Calu3 (cell line): ENCODE results near the gene STIMATE. TPM values are rescaled to one million over a fixed set of nuclear protein-coding genes. Genes with fewer than 3 reads are reported as not detected.

Experiments
- BruUV-seq: library from RNA; stranded (reverse); fragments of 400-500 nt; replicated peaks from 2 replicates; lab custom pipeline; 2021; lab: Mats Ljungman, UMichigan
- CTCF ChIA-PET: fragments of 300-600 bp; sonication (Branson Sonifier 250); formaldehyde crosslinking; loops from one replicate; lab custom pipeline; 2022; ENCODE audit warnings: antibody characterized with exemption; lab: Charles Lee
- DNase-seq: peaks from one replicate; pipeline ENCODE4 v3.0.0; 2022
- H3K27ac Mint-ChIP-seq: one replicate; pipeline ENCODE4 v1.8.0; 2022; ENCODE audit warnings: mixed read lengths; ENCODE audit not compliant: unreplicated experiment
- H3K27me3 Mint-ChIP-seq: one replicate; pipeline ENCODE4 v1.8.0; 2022; ENCODE audit warnings: mixed read lengths; ENCODE audit not compliant: unreplicated experiment
- H3K36me3 Mint-ChIP-seq: one replicate; pipeline ENCODE4 v1.8.0; 2022; ENCODE audit warnings: mild to moderate bottlenecking, moderate library complexity, mixed read lengths; ENCODE audit not compliant: insufficient read depth, unreplicated experiment
- H3K4me1 Mint-ChIP-seq: one replicate; pipeline ENCODE4 v1.8.0; 2022; ENCODE audit warnings: mild to moderate bottlenecking, low read depth, mixed read lengths; ENCODE audit not compliant: unreplicated experiment
- H3K4me3 Mint-ChIP-seq: one replicate; pipeline ENCODE4 v1.8.0; 2022; ENCODE audit warnings: mild to moderate bottlenecking, low read depth, moderate library complexity, mixed read lengths; ENCODE audit not compliant: unreplicated experiment
- H3K9me3 Mint-ChIP-seq: one replicate; pipeline ENCODE4 v1.8.0; 2022; ENCODE audit warnings: low read depth, mixed read lengths; ENCODE audit not compliant: unreplicated experiment
- CTCF ChIP-seq: fragments of 200-600 bp; IDR thresholded peaks from one replicate; pipeline ENCODE4 v1.8.0; 2022; ENCODE audit warnings: antibody characterized with exemption; ENCODE audit not compliant: unreplicated experiment
- intact Hi-C: fragments of 100-400 bp; cut with micrococcal nuclease; formaldehyde crosslinking; loops from one replicate; pipeline ENCODE4 v1.10.0; 2022; ENCODE audit not compliant: unreplicated experiment
- total RNA-seq: library from RNA; stranded (reverse); gene quantifications from 2 replicates; pipeline ENCODE4 v1.2.3, GENCODE V29; 2022

STIMATE gene
- total RNA-seq, 1 experiment from 2014 or later, result 11.7 TPM

- intact Hi-C loops, result no loop called here
- no peak overlapping the region for H3K4me3 Mint-ChIP-seq
- no peaks in the 10 kb centered on the region for H3K4me1 Mint-ChIP-seq
- no TSS peak for BruUV-seq
- no peaks in the 10 kb centered on the region for H3K9me3 Mint-ChIP-seq
- no peak for DNase-seq
- CTCF ChIA-PET, result no interaction called here
- H3K27me3 Mint-ChIP-seq, result peaks cover 36% of the 10 kb centered on the region
- no peak overlapping the region for H3K27ac Mint-ChIP-seq
- no peak for TF ChIP-seq CTCF
- no peaks in the 10 kb centered on the region for H3K36me3 Mint-ChIP-seq
Measured at GRCh38 chr3:52813810-52814209, 83.5 kb downstream of the STIMATE start.

GRCh38 chr3:52811452-52812011 lies 85.8 kb downstream of the STIMATE start:
- no peak for TF ChIP-seq CTCF
- CTCF ChIA-PET, result interaction anchor here (0.8 to 1.1 kb wide), 2 partner anchors 9 to 41 kb away, joined by 3 to 7 read pairs; partner anchors contain the start of gene NEK4
- no TSS peak for BruUV-seq
- no peak overlapping the region for H3K4me3 Mint-ChIP-seq
- no peaks in the 10 kb centered on the region for H3K4me1 Mint-ChIP-seq
- intact Hi-C loops, result no loop called here
- H3K27me3 Mint-ChIP-seq, result peaks cover 57% of the 10 kb centered on the region
- no peak for DNase-seq
- H3K27ac Mint-ChIP-seq, result no peak overlapping the region
- H3K36me3 Mint-ChIP-seq, result no peaks in the 10 kb centered on the region
- H3K9me3 Mint-ChIP-seq, result no peaks in the 10 kb centered on the region

DNA sequence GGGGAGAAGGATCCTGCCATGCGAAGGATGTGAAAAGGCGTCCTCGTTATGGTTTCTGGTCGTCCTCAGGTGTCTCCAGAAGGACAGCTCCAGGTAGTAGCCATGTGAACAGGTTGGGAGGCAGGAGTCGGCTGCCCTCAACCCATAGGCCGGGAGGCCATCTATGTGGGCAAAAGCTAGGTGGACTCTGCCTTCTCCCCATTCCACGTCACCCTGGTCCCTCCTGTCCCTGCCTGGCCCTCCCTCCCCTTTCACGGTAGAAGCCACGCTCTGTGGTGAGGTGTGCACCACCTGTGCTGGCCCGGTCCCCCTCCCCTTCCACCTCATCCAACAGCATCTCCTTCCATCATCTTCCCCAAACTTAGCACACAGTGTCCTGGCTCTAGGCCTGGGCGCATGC lies 86.4 kb downstream of the STIMATE start:
- peaks cover 57% of the 10 kb centered on the region for H3K27me3 Mint-ChIP-seq
- no peak overlapping the region for H3K27ac Mint-ChIP-seq
- CTCF ChIA-PET, result no interaction called here
- no peak for TF ChIP-seq CTCF
- no TSS peak for BruUV-seq
- no peaks in the 10 kb centered on the region for H3K36me3 Mint-ChIP-seq
- H3K4me3 Mint-ChIP-seq, result no peak overlapping the region
- H3K9me3 Mint-ChIP-seq, result no peaks in the 10 kb centered on the region
- intact Hi-C loops, result no loop called here
- no peaks in the 10 kb centered on the region for H3K4me1 Mint-ChIP-seq
- no peak for DNase-seq

DNA sequence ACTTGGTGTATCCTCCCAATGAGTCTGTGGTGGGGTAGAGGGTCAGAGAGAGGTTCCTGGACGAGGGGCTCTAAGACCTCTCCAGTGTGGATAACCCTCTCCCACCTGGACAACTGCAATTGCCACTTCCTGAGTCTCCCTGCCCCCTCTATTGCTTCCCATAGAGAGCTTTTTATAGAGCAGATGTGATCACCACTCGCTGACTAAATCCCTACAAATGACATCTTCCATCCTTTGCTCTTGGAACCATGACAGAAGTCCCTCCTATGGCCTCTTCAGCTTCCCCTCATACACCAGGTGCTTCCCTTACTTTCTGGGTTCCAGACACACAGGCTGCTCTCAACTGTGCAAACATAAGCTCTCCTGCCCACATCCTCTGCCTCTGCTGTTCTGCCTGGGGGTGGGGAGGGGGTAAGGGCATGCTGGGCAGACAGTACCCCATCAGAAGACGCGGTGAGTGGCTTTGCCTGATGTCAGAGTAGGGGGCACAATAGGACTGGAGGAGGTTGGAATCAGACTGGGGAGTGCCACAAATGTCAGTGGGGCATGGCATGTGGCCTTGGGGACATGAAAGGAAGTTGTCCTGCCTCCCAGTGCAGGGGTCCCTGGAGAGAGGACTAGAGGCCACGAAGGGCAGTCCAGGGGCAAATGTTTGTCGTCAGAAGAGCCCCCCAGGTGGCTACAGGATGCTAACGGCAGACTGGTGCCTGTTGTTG lies 87.5 kb downstream of the STIMATE start:
- H3K36me3 Mint-ChIP-seq, result no peaks in the 10 kb centered on the region
- CTCF ChIA-PET, result interaction anchor here (0.6 kb wide), 1 partner anchor 11 kb away, joined by 3 read pairs; no protein-coding TSS in a partner anchor
- intact Hi-C loops, result no loop called here
- BruUV-seq, result no TSS peak
- no peak for DNase-seq
- H3K4me3 Mint-ChIP-seq, result no peak overlapping the region
- TF ChIP-seq CTCF, result no peak
- H3K4me1 Mint-ChIP-seq, result no peaks in the 10 kb centered on the region
- no peaks in the 10 kb centered on the region for H3K9me3 Mint-ChIP-seq
- H3K27me3 Mint-ChIP-seq, result peaks cover 57% of the 10 kb centered on the region
- no peak overlapping the region for H3K27ac Mint-ChIP-seq
